Esophagus squamous epithelium (tissue), 4 donors: ENCODE measurements around the gene POLA1.

Experiments used
- CTCF ChIP-seq, 6 experiments: fragments of 450-650 bp in 4 of 6; fragments of 200-600 bp in 2 of 6; sonication (generic) in 2 of 6; IDR thresholded peaks; one replicate each; pipeline ENCODE4 v1.5.1; 2016 to 2019; ENCODE audit warnings: antibody characterized with exemption in 6 of 6, mild to moderate bottlenecking in 4 of 6, moderate library complexity in 4 of 6
- POLR2A ChIP-seq, 4 donors: fragments of 450-650 bp; IDR thresholded peaks; one replicate each; pipeline ENCODE4 v1.6.1; 2017; ENCODE audit warnings: antibody characterized with exemption in 4 of 4, mild to moderate bottlenecking in 4 of 4, moderate library complexity in 3 of 4

- TF ChIP-seq CTCF (IDR thresholded peaks at IDR 0.05) (no peak), POLR2A (IDR thresholded peaks at IDR 0.05) (no peak)
Observed at GRCh38 chrX:24799078-24799477, 105.4 kb downstream of the POLA1 start.
